Calu3 (cell line): Measurements from ENCODE around the gene FTCD. TPM values are rescaled to one million over a fixed set of nuclear protein-coding genes. Genes with fewer than 3 reads are reported as not detected.

Source experiments
- BruUV-seq: library from RNA; stranded (reverse); fragments of 400-500 nt; replicated peaks from 2 replicates; lab custom pipeline; 2021; lab: Mats Ljungman, UMichigan
- CTCF ChIA-PET: fragments of 300-600 bp; sonication (Branson Sonifier 250); formaldehyde crosslinking; loops from one replicate; lab custom pipeline; 2022; ENCODE audit warnings: antibody characterized with exemption; lab: Charles Lee
- DNase-seq: peaks from one replicate; pipeline ENCODE4 v3.0.0; 2022
- H3K27ac Mint-ChIP-seq: one replicate; pipeline ENCODE4 v1.8.0; 2022; ENCODE audit warnings: mixed read lengths; ENCODE audit not compliant: unreplicated experiment
- H3K27me3 Mint-ChIP-seq: one replicate; pipeline ENCODE4 v1.8.0; 2022; ENCODE audit warnings: mixed read lengths; ENCODE audit not compliant: unreplicated experiment
- H3K36me3 Mint-ChIP-seq: one replicate; pipeline ENCODE4 v1.8.0; 2022; ENCODE audit warnings: mild to moderate bottlenecking, moderate library complexity, mixed read lengths; ENCODE audit not compliant: insufficient read depth, unreplicated experiment
- H3K4me1 Mint-ChIP-seq: one replicate; pipeline ENCODE4 v1.8.0; 2022; ENCODE audit warnings: mild to moderate bottlenecking, low read depth, mixed read lengths; ENCODE audit not compliant: unreplicated experiment
- H3K4me3 Mint-ChIP-seq: one replicate; pipeline ENCODE4 v1.8.0; 2022; ENCODE audit warnings: mild to moderate bottlenecking, low read depth, moderate library complexity, mixed read lengths; ENCODE audit not compliant: unreplicated experiment
- H3K9me3 Mint-ChIP-seq: one replicate; pipeline ENCODE4 v1.8.0; 2022; ENCODE audit warnings: low read depth, mixed read lengths; ENCODE audit not compliant: unreplicated experiment
- CTCF ChIP-seq: fragments of 200-600 bp; IDR thresholded peaks from one replicate; pipeline ENCODE4 v1.8.0; 2022; ENCODE audit warnings: antibody characterized with exemption; ENCODE audit not compliant: unreplicated experiment
- intact Hi-C: fragments of 100-400 bp; cut with micrococcal nuclease; formaldehyde crosslinking; loops from one replicate; pipeline ENCODE4 v1.10.0; 2022; ENCODE audit not compliant: unreplicated experiment
- total RNA-seq: library from RNA; stranded (reverse); gene quantifications from 2 replicates; pipeline ENCODE4 v1.2.3, GENCODE V29; 2022

FTCD gene
- total RNA-seq, 1 experiment from 2014 or later: 0.31 TPM

- Mint-ChIP-seq H3K36me3 (no peaks in the 10 kb centered on the region), H3K27me3 (no peaks in the 10 kb centered on the region), H3K4me3 (no peak overlapping the region), H3K27ac (no peak overlapping the region), H3K4me1 (no peaks in the 10 kb centered on the region), H3K9me3 (no peaks in the 10 kb centered on the region)
- no TSS peak for BruUV-seq
- intact Hi-C loops: no loop called here
- no peak for DNase-seq
- CTCF ChIA-PET: interaction anchor here (0.6 kb wide), 1 partner anchor 88 kb away, joined by 3 read pairs; no protein-coding TSS in a partner anchor
- TF ChIP-seq CTCF: no peak
These were observed 37.6 kb downstream of the FTCD start for GRCh38 chr21:46117586-46118315.

GRCh38 chr21:46116776-46117585 lies 38.4 kb downstream of the FTCD start:
- BruUV-seq: no TSS peak
- no peaks in the 10 kb centered on the region for H3K9me3 Mint-ChIP-seq
- no peak for TF ChIP-seq CTCF
- DNase-seq: no peak
- CTCF ChIA-PET: interaction anchor here (0.6 to 0.9 kb wide), 2 partner anchors 87 to 650 kb away, joined by 3 to 4 read pairs; no protein-coding TSS in a partner anchor
- intact Hi-C loops: no loop called here
- H3K27ac Mint-ChIP-seq: no peak overlapping the region
- no peaks in the 10 kb centered on the region for H3K27me3 Mint-ChIP-seq
- no peaks in the 10 kb centered on the region for H3K36me3 Mint-ChIP-seq
- no peak overlapping the region for H3K4me3 Mint-ChIP-seq
- no peaks in the 10 kb centered on the region for H3K4me1 Mint-ChIP-seq

DNA sequence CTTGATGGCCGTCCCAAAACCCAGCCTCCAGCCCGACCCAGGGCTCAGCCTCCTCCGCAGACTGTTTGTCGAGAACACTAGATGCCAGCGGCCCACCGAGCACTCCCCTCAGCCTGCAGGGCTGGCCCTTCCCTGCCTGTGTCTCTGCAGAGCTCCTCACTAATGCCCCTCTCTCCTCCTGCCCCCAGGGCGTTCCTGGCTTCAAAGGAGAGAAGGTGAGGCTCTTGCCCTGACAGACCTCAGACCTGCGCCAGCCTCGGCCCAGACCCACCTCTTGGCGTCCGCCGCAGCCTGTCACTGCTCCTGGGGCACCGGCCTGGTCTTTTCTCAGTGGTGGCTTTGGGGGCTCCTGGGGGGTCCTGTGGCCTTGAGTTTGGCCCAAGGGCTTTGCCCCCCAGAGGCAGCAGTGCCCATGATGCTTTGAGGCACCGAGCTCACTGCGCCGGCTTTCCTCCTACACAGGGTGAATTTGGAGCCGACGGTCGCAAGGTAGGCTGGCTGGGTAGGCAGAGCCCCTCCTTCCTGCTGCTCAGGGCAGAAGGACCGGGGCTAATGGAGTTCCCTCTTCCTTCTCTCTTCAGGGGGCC lies 39.1 kb downstream of the FTCD start:
- H3K9me3 Mint-ChIP-seq: no peaks in the 10 kb centered on the region
- intact Hi-C loops: no loop called here
- H3K27ac Mint-ChIP-seq: no peak overlapping the region
- H3K4me3 Mint-ChIP-seq: no peak overlapping the region
- CTCF ChIA-PET: interaction anchor here (0.9 kb wide), 1 partner anchor 650 kb away, joined by 4 read pairs; no protein-coding TSS in a partner anchor
- no peaks in the 10 kb centered on the region for H3K4me1 Mint-ChIP-seq
- no peaks in the 10 kb centered on the region for H3K36me3 Mint-ChIP-seq
- TF ChIP-seq CTCF: no peak
- no peaks in the 10 kb centered on the region for H3K27me3 Mint-ChIP-seq
- DNase-seq: no peak
- no TSS peak for BruUV-seq

GRCh38 chr21:46115441-46116188 lies 39.8 kb downstream of the FTCD start:
- no peaks in the 10 kb centered on the region for H3K9me3 Mint-ChIP-seq

More at GRCh38 chr21:46115441-46116188, 39.8 kb downstream of the FTCD start:
- Mint-ChIP-seq H3K4me3 (no peak overlapping the region), H3K4me1 (no peaks in the 10 kb centered on the region), H3K27me3 (no peaks in the 10 kb centered on the region), H3K36me3 (no peaks in the 10 kb centered on the region), H3K27ac (no peak overlapping the region)
- DNase-seq: no peak
- CTCF ChIA-PET: interaction anchor here (0.9 kb wide), 1 partner anchor 649 kb away, joined by 4 read pairs; no protein-coding TSS in a partner anchor
- intact Hi-C loops: no loop called here
- no peak for TF ChIP-seq CTCF
- no TSS peak for BruUV-seq
